ENCODE results near the gene NSUN4. TPM values are rescaled to one million over a fixed set of nuclear protein-coding genes. Genes with fewer than 3 reads are reported as not detected.
"Not testable (repeated sequence)": the region's sequence is repeated elsewhere in the genome, so short reads cannot be mapped to it uniquely, and the experiment has no call there.

The NSUN4 gene
- total RNA-seq, 1 donor: 22.9 TPM

DNA sequence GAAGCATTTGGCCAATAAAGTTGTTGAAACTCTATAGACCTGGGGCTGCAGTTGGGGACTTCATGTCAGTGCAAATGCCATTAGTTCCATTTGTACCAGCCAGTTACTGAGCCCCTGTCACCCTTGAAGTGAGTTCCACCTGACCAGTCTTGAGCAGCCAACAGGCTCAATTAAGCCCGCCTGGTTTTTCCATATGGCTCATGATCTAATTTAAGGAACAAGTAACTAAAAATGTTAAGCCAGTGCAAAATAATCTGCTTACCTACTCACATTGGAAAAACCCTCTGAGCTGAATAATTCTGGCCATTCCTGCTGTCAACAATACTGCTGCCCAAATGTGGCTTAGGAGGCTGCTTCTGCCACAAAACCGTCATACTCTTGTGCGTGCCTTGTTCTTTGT is 21.6 kb downstream of the NSUN4 start:
- H3K4me3 ChIP-seq (ENCODE audit: low read depth, low read length): no peak overlapping the region

DNA sequence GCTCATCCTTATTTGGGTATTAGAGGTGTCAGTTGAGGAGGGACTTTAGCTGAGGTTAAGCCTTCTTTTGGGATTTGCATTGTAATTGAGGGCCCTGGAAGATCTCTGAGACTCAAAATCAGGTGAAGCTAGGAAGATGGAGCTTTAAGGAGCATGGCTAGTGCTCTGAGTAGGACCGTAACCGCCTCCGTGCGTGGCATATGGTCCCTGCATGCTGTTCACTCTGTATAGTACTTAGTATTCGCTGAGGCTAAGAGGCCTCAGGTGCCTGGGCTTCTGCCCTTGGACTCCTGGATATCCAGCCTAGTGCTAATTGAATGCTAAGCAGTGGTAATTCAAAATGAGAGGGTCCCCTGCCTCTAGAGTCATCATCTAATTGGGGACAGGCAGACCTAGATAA is 22.5 kb downstream of the NSUN4 start:
- DNase-seq (ENCODE audit: low read depth): no peak
- TF ChIP-seq, protein P1, sequence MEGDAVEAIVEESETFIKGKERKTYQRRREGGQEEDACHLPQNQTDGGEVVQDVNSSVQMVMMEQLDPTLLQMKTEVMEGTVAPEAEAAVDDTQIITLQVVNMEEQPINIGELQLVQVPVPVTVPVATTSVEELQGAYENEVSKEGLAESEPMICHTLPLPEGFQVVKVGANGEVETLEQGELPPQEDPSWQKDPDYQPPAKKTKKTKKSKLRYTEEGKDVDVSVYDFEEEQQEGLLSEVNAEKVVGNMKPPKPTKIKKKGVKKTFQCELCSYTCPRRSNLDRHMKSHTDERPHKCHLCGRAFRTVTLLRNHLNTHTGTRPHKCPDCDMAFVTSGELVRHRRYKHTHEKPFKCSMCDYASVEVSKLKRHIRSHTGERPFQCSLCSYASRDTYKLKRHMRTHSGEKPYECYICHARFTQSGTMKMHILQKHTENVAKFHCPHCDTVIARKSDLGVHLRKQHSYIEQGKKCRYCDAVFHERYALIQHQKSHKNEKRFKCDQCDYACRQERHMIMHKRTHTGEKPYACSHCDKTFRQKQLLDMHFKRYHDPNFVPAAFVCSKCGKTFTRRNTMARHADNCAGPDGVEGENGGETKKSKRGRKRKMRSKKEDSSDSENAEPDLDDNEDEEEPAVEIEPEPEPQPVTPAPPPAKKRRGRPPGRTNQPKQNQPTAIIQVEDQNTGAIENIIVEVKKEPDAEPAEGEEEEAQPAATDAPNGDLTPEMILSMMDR (IDR thresholded peaks at IDR 0.05; ENCODE audit: insufficient read depth, low read depth, low read length): no peak
- H3K4me3 ChIP-seq (ENCODE audit: low read depth, low read length): no peak overlapping the region

More for the DNA sequence above, 21.6 kb downstream of the NSUN4 start:
- no peak for DNase-seq (ENCODE audit: low read depth)
- TF ChIP-seq, protein P1 (IDR thresholded peaks at IDR 0.05; ENCODE audit: insufficient read depth, low read depth, low read length): no peak

DNA sequence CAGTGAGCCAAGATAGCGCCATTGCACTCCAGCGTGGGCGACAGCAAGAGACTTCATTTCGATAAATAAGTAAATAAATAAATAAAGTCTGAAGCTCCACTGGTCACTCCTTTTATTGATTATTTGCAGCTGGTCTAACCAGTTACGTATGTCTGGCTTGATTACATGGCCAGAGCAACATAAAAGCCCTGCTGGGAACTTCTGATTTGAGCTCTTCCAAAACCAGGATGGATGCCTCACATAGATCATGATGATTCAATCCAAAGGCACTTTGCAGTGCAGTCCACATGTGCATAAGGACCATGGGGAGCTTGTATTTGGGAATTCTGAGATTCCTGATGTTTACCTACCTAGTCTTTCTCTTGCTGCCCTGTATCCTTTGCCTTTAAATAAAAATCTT is 24.0 kb downstream of the NSUN4 start:
- H3K4me3 ChIP-seq (ENCODE audit: low read depth, low read length): no peak overlapping the region
- TF ChIP-seq, protein P1 (IDR thresholded peaks at IDR 0.05; ENCODE audit: insufficient read depth, low read depth, low read length): no peak
- DNase-seq (ENCODE audit: low read depth): no peak

DNA sequence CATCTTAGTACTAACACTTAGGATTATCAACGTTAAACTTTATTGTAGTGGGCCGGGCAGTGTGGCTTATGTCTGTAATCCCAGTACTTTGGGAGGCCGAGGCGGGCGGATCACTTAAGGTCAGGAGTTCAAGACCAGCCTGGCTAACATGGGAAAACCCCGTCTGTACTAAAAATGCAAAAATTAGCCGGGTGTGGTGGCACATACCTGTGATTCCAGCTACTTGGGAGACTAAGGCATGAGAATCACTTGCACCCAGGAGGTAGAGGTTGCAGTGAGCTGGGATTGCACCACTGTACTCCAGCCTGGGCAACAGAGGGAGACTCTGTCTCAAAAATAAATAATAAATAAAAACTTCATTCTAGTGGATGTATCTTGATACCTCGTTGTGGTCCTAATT is 25.2 kb downstream of the NSUN4 start:
- not testable (repeated sequence) for DNase-seq (ENCODE audit: low read depth); H3K4me3 ChIP-seq (ENCODE audit: low read depth, low read length)

DNA sequence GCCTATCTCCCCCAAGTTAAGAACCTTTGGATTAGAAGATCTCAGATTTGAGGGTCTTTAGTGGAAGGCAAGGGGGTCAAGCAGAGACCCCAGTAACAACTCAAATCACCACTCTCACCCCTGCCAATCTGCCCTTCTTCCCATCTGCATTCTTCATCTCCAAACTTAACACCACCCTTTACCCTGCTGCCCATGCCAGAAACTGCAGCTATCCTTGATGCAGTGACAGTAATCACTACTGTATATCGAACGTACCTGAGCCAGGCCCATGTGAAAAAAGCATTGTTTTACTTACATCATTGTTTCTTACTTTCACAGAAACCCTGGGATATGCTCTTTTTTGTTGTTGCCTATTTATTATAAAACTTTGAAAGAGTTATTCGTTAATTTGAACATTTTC is 26.5 kb downstream of the NSUN4 start:
- no peak overlapping the region for H3K4me3 ChIP-seq (ENCODE audit: low read depth, low read length)
- TF ChIP-seq, protein P1 (IDR thresholded peaks at IDR 0.05; ENCODE audit: insufficient read depth, low read depth, low read length): no peak
- no peak for DNase-seq (ENCODE audit: low read depth)

DNA sequence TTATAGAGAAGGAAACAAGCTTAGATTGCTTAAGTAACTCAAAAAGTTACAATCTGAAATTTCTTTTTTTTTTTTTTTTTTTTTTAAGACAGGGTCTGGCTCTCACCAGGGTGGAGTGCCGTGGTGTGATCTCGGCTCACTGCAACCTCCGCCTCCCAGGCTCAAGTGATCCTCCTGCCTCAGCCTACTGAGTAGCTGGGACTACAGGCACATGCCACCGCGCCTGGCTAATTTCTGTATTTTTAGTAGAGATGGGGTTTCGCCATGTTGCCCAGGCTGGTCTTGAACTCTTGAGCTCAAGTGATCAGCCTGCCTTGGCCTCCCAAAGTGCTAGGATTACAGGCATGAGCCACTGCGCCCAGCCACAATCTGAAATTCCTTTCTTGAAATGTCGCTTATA is 27.1 kb downstream of the NSUN4 start:
- DNase-seq (ENCODE audit: low read depth): not testable (repeated sequence)

DNA sequence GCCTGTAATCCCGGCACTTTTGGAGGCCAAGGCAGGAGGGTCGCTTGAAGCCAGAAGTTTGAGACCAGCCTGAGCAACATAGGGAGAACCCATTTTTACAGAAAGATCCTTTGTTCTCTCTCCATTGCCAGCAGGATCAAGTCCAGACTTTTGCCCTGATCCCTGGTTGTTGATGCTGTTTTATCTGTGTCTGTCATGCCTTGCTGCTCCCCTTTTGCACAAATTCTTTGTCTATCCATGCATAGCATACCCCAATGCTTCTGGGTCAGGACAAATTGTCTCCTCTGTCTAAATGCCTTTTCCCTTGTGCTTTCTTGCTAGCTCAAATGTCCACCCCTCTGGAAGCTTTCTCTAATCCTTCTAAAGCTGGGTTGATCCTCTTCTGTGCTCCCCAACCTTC is 28.2 kb downstream of the NSUN4 start:
- DNase-seq (ENCODE audit: low read depth): no peak
- H3K4me3 ChIP-seq (ENCODE audit: low read depth, low read length): no peak overlapping the region
- TF ChIP-seq, protein P1 (IDR thresholded peaks at IDR 0.05; ENCODE audit: insufficient read depth, low read depth, low read length): no peak

More for the DNA sequence above, 27.1 kb downstream of the NSUN4 start:
- H3K4me3 ChIP-seq (ENCODE audit: low read depth, low read length): not testable (repeated sequence)

DNA sequence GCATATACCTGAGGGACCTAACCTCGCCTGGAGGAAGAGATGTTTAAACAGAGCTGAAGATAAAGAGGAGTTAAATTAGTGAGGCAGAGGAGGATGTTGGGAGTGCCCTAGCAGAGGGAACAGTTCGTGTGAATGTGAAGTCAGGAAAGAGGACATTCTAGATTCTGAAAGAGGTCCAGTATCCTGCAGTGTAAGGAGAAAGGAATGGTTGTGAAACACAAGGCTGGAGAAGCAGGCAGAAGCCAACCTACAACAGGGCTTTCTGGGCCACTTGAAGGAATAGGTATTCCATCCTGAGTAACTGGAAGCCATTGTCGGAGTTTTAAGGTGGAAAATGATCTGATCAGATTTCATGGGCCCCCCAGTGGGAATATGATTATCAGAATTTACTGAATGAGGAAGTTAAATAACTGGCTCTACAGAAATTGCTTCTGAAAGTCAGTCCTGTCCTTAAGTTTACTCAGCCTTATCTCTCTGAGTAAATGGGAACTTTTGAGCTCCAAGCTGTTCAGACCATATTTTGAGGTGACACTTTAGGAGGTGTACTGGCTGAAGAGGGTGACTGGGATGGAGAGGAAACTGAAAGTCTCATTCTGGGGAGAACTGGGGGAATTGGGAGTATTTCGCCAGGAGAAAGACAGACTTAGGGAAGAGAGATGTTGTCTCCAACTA is 29.1 kb downstream of the NSUN4 start:
- TF ChIP-seq, protein P1 (IDR thresholded peaks at IDR 0.05; ENCODE audit: insufficient read depth, low read depth, low read length): no peak
- H3K4me3 ChIP-seq (ENCODE audit: low read depth, low read length): no peak overlapping the region
- no peak for DNase-seq (ENCODE audit: low read depth)

All from fibroblast of villous mesenchyme (primary cell).